T-helper 17 cell (primary cell): Measurements from ENCODE around the gene AAR2. TPM values are rescaled to one million over a fixed set of nuclear protein-coding genes. Genes with fewer than 3 reads are reported as not detected.

ENCODE experiments used
- ATAC-seq: fragments of 150-1000 bp; cut with Tn5 transposase; 2 replicates; pipeline ENCODE4 v1.10.0; 2021; ENCODE audit warnings: mild to moderate bottlenecking, moderate library complexity
- DNase-seq, 3 donors: peaks; one replicate each; pipeline versions ENCODE4 v3.0.0 to v3.0.0-alpha.2; 2020 to 2021
- H3K9me3 ChIP-seq: one replicate; pipeline ENCODE4 v1.7.0; 2013; ENCODE audit warnings: low read length, mild to moderate bottlenecking; ENCODE audit not compliant: control insufficient read depth, poor library complexity, severe bottlenecking
- H3K27ac Mint-ChIP-seq: one replicate; pipeline ENCODE4 v1.8.0; 2022; ENCODE audit warnings: mild to moderate bottlenecking, moderate library complexity, mixed read lengths
- H3K27me3 Mint-ChIP-seq: one replicate; pipeline ENCODE4 v1.8.0; 2022; ENCODE audit warnings: mixed read lengths
- H3K36me3 Mint-ChIP-seq: one replicate; pipeline ENCODE4 v1.8.0; 2022; ENCODE audit warnings: low read depth, mixed read lengths
- H3K4me1 Mint-ChIP-seq: one replicate; pipeline ENCODE4 v1.8.0; 2022; ENCODE audit warnings: mild to moderate bottlenecking, mixed read lengths
- H3K4me3 Mint-ChIP-seq: one replicate; pipeline ENCODE4 v1.8.0; 2022; ENCODE audit warnings: mild to moderate bottlenecking, moderate library complexity, mixed read lengths
- total RNA-seq, 4 donors: library from RNA in 2 of 4; stranded (reverse) in 2 of 4; gene quantifications; one replicate each; pipeline ENCODE4 v1.2.3 and lab custom pipeline; 2022 to 2026

AAR2 gene
- total RNA-seq, 2 donors from 2014 or later = 16.7 to 23.0 TPM

GRCh38 chr20:36270744-36271638, 34.7 kb downstream of the AAR2 start:
- Mint-ChIP-seq H3K27ac (no peak overlapping the region), H3K36me3 (peaks cover 2% of the 10 kb centered on the region)

DNA sequence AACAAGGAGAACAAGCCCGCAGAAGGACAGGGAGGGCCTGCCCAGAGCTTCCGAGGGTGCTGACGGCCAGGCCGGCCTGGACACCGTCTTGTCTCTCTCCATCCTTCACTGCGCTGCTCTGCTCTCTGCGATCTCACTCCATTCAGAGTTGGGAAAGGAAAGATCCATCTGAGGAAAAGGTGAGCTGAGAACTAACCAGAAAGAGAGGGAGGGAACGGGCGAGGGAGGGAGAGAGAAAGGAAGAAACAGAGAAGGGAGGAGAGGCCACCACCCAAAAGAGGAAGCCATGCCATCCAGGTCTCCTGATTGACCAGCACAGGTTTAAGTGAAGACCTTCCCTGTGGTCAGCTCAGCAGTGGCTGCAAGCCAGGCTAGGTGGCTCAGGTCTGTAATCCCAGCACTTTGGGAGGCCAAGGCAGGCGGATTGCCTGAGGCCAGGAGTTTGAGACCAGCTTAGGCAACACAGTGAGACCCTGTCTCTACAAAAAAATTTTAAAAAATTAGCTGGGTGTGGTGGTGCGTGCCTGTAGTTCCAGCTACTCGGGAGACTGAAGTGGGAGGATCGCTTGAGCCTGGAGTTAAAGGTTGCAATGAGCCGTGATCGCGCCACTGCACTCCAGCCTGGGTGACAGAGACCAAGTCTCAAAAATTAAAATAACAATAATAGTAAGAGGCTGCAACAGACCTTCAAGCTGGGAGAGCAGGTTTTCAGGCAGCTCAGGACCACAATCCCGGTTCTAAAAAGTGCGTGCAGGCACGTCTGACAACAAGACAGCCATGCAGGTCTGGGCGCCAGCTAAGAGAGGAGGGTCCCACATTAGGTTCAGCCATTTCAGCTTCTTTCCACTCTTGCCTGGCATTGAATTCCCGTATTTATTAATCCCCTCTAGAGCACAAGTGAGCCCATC, 35.6 kb downstream of the AAR2 start:
- Mint-ChIP-seq H3K4me3 (no peak overlapping the region), H3K4me1 (no peaks in the 10 kb centered on the region), H3K27me3 (peaks cover 40% of the 10 kb centered on the region), H3K36me3 (peaks cover 2% of the 10 kb centered on the region), H3K27ac (no peak overlapping the region)
- no peaks in the 10 kb centered on the region for H3K9me3 ChIP-seq
- ATAC-seq = no peak
- DNase-seq = no peak

More at GRCh38 chr20:36270744-36271638, 34.7 kb downstream of the AAR2 start:
- no peak overlapping the region for H3K4me3 Mint-ChIP-seq
- peaks cover 32% of the 10 kb centered on the region for H3K27me3 Mint-ChIP-seq
- H3K9me3 ChIP-seq = no peaks in the 10 kb centered on the region
- ATAC-seq (no peak), DNase-seq (no peak)
- H3K4me1 Mint-ChIP-seq = no peaks in the 10 kb centered on the region

- peaks cover 44% of the 10 kb centered on the region for H3K27me3 Mint-ChIP-seq
- ATAC-seq = no peak
- no peak for DNase-seq
- H3K27ac Mint-ChIP-seq = no peak overlapping the region
- H3K4me3 Mint-ChIP-seq = no peak overlapping the region
- peaks cover 2% of the 10 kb centered on the region for H3K36me3 Mint-ChIP-seq
- no peaks in the 10 kb centered on the region for H3K4me1 Mint-ChIP-seq
- no peaks in the 10 kb centered on the region for H3K9me3 ChIP-seq
Measured at GRCh38 chr20:36272547-36273220, 36.4 kb downstream of the AAR2 start.

DNA sequence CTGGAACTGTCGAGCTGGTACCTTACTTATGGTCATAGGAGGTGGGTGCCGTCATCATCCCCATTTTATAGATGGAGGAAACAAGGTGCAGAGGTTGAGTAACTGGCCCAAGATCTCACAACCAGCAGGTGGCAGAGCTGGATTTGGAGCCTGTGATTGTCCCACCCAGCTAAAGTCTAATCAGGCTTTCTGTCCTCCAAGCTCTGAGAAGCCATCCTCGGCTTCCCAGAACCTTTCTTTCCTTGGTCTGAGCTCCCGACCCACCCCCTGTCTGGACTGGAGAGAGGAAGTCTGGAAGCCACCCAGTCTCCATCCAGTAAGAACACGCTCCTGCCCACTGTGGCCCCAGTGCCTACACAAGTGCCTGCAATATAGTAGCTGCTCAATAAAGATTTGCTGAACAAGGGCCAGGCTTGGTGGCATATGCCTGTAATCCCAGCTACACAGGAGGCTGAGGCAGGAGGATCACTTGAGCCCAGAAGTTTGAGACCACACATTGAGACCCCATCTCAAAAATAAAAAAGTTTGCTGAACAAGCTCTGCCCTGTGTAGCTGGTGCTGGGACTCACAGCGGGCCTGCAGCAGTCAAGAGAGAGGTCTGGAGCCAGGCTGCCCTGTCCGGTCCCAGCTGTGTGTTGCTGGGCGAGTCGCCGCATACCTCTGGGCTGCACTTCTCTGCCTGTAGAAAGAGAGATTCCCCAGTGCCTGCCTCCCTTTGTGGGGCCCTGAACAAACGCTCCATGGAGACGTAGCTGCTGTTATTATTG, 37.3 kb downstream of the AAR2 start:
- Mint-ChIP-seq H3K4me3 (no peak overlapping the region), H3K36me3 (peaks cover 3% of the 10 kb centered on the region), H3K27ac (no peak overlapping the region), H3K27me3 (peaks cover 51% of the 10 kb centered on the region), H3K4me1 (no peaks in the 10 kb centered on the region)
- DNase-seq (no peak), ATAC-seq (no peak)
- no peaks in the 10 kb centered on the region for H3K9me3 ChIP-seq

DNA sequence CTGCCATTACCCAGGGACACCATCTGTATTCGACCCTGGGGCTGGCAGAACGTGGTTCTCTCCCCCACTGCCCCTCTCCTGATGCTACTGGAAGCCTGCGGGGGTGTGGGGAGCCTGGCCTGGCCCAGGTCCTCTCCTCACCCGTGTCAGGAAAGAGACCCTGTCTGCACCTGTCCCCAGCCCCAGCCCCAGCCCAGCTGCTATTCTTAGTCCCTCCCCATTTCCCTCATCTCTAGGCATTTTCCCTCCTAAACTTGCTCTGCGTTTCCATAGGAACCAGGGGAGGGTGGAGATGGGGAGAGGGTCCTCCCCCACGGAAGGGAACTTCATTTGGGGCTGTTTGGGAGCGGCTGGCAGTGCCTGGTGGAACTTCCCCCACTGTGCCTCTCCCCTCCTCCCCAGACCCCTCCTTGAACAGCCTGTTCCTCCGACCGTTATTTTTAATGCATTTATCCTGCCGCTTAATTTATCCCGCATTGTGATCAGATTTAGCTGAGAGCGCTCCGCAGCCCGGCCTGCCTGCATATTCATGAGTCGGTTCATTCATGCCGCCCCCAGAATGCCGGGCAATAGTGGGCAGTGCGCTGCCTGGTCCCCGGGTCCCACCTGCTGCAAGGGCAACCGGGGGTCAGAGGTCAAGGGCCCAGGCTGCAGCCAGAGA, 38.0 kb downstream of the AAR2 start:
- Mint-ChIP-seq H3K27me3 (peaks cover 51% of the 10 kb centered on the region), H3K36me3 (peaks cover 2% of the 10 kb centered on the region), H3K4me1 (no peaks in the 10 kb centered on the region), H3K27ac (no peak overlapping the region), H3K4me3 (no peak overlapping the region)
- DNase-seq (no peak), ATAC-seq (no peak)
- no peaks in the 10 kb centered on the region for H3K9me3 ChIP-seq

GRCh38 chr20:36275011-36275410, 38.7 kb downstream of the AAR2 start:
- H3K36me3 Mint-ChIP-seq = peaks cover 2% of the 10 kb centered on the region
- no peak for DNase-seq
- no peaks in the 10 kb centered on the region for H3K4me1 Mint-ChIP-seq

DNA sequence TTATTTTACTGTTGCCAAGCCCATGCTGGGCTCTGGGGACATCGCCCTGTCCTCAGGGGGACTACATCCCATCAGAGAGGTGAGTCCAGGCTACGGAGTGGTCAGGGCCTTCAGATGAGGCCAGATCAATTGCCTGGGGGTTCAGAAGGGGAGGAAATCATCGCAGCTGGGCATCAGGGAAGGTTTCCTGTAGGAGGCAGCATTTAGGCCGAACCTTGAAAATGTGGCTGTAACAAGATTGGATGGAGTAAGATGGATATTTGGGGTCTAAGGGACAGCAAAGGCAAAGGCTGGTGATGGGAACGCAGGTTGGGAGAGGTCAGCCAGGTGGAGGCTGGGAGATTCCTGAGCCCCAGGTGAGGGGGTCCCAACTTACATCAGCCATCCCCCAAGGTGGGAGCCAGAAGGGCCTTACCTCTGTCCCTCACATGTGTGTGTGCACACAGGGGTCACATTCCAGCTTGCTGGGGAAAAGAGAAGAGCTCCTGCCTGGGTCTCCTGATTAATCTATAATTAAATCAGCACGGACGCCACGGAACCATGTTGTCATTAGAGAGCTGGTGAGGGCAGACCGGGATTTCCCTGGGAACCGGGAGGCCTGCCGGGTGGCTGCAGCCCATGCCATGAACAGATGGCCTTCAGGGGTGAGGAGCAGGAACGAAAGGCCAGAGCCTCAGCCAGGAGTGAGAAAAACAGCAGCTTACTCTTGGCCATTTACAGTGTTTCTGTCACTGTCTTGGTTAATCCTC, 39.3 kb downstream of the AAR2 start:
- ATAC-seq = no peak
- H3K27me3 Mint-ChIP-seq = peaks cover 58% of the 10 kb centered on the region
- no peak for DNase-seq

More at GRCh38 chr20:36275011-36275410, 38.7 kb downstream of the AAR2 start:
- no peak overlapping the region for H3K27ac Mint-ChIP-seq
- H3K27me3 Mint-ChIP-seq = peaks cover 54% of the 10 kb centered on the region
- no peak overlapping the region for H3K4me3 Mint-ChIP-seq
- H3K9me3 ChIP-seq = no peaks in the 10 kb centered on the region
- no peak for ATAC-seq

GRCh38 chr20:36277546-36277945, 41.3 kb downstream of the AAR2 start:
- DNase-seq (no peak), ATAC-seq (no peak)
- Mint-ChIP-seq H3K36me3 (peaks cover 2% of the 10 kb centered on the region), H3K4me1 (no peaks in the 10 kb centered on the region), H3K27ac (no peak overlapping the region), H3K27me3 (peaks cover 66% of the 10 kb centered on the region), H3K4me3 (no peak overlapping the region)
- no peaks in the 10 kb centered on the region for H3K9me3 ChIP-seq

More for the DNA sequence above, 39.3 kb downstream of the AAR2 start:
- Mint-ChIP-seq H3K36me3 (peaks cover 2% of the 10 kb centered on the region), H3K27ac (no peak overlapping the region), H3K4me3 (no peak overlapping the region), H3K4me1 (no peaks in the 10 kb centered on the region)
- H3K9me3 ChIP-seq = no peaks in the 10 kb centered on the region

DNA sequence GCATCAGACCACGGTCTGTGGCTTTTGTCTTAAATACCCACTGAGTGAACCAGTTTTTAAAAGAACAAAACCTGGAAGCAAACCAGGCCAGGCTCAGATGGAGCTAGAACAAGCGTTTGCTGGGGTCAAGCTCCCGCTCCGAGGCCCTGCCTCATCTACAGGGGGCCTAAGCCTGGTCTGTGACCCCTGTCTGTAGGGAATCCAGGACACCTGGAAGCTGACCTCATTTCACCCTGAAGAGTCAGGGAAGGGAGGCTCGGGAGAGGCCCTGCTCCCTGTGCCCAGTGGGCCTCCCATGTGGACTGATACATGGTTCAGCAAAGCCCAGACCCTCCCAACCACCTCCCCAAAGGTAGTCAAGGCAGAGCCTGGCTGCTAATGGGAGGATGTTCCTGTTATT, 43.1 kb downstream of the AAR2 start:
- ATAC-seq (no peak), DNase-seq (no peak)
- no peak overlapping the region for H3K27ac Mint-ChIP-seq
- H3K4me3 Mint-ChIP-seq = no peak overlapping the region
- no peaks in the 10 kb centered on the region for H3K4me1 Mint-ChIP-seq
- H3K27me3 Mint-ChIP-seq = peaks cover 63% of the 10 kb centered on the region
- peaks cover 2% of the 10 kb centered on the region for H3K36me3 Mint-ChIP-seq
- no peaks in the 10 kb centered on the region for H3K9me3 ChIP-seq

DNA sequence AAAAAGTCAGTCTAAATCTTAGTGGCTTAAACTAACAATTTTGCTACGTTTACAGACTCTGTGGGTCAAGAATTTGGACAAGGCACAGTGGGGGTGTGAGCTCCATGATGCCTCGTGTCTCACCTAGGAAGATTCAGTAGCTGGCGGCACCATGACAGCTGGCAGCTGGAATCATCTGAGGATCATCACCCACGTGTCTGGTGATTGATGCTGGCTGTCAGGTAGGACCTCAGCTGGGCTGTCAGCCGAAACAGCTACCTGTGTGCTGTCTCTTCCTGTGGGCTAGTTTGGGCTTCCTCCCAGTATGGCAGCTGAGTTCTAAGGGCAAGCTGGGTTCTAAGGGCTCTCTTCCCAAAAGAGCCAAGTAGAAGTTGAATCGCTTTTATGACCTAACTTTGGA, 43.5 kb downstream of the AAR2 start:
- Mint-ChIP-seq H3K27ac (no peak overlapping the region), H3K27me3 (peaks cover 63% of the 10 kb centered on the region), H3K36me3 (peaks cover 2% of the 10 kb centered on the region), H3K4me1 (no peaks in the 10 kb centered on the region), H3K4me3 (no peak overlapping the region)
- H3K9me3 ChIP-seq = no peaks in the 10 kb centered on the region
- ATAC-seq = no peak
- DNase-seq = no peak

DNA sequence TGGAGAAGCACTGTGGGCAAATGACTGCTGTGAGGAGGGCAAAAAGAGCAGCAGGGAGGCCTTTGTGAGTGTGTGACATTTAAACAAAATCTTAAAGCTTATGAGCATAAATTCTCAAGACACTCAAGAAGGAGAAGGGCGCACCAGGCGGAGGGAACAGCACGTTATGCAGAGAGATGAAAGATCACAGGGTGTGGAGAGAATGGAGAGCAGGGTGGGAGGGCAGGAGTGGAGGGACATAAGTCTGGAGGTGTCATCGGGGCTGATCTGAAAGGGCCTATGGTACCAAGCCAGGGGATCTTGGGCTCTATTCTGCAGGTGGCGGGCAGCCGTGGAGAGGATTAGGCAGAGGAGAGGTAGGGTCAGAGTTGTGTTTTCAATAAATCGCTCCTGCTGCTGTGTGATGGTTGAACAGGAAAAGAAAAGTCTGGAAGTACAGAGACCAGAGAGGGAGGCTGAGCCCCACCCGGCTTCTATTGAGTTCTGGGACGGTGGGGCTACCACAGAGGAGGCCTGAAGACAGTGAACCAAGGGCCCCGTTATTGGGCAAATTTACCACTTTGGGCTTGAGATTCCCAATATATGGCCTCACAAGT, 45.6 kb downstream of the AAR2 start:
- Mint-ChIP-seq H3K27ac (no peak overlapping the region), H3K4me1 (no peaks in the 10 kb centered on the region), H3K27me3 (peaks cover 51% of the 10 kb centered on the region), H3K4me3 (no peak overlapping the region), H3K36me3 (peaks cover 2% of the 10 kb centered on the region)
- DNase-seq (no peak), ATAC-seq (no peak)
- no peaks in the 10 kb centered on the region for H3K9me3 ChIP-seq
